GM10248 (cell line): ENCODE results near the gene RASSF1.
"Not testable (repeated sequence)": the region's sequence is repeated elsewhere in the genome, so short reads cannot be mapped to it uniquely, and the experiment has no call there.

Experiments
- CTCF ChIA-PET: fragments of 300-600 bp; sonication (Branson Sonifier 250); formaldehyde crosslinking; extraction: SDS; loops from one replicate; lab custom pipeline; 2021; ENCODE audit warnings: antibody characterized with exemption; lab: Yijun Ruan, JAX
- POLR2A ChIA-PET: fragments of 350-650 bp; sonication (Branson Sonifier 250); formaldehyde crosslinking; extraction: SDS; loops from one replicate; lab custom pipeline; 2020; ENCODE audit warnings: antibody characterized with exemption; lab: Yijun Ruan, JAX
- DNase-seq: peaks from one replicate; pipeline ENCODE4 v3.0.0; 2012; ENCODE audit errors: extremely low spot score
- CTCF ChIP-seq: IDR thresholded peaks from 2 replicates; pipeline ENCODE4 v1.5.1; 2012; ENCODE audit warnings: mild to moderate bottlenecking, low read depth; ENCODE audit errors: extremely low read depth, missing control alignments, control extremely low read depth

The RASSF1 gene

GRCh38 chr3:50289130-50289529, 51.5 kb downstream of the RASSF1 start:
- ChIA-PET CTCF (interaction anchor here (1.0 to 1.8 kb wide), 6 partner anchors 10 to 63 kb away, joined by 3 to 6 read pairs (median 4); partner anchors contain the start of gene LSMEM2), POLR2A (interaction anchor here (0.6 kb wide), 1 partner anchor 8 kb away, joined by 10 read pairs; no protein-coding TSS in a partner anchor)
- no peak for TF ChIP-seq CTCF
- DNase-seq = no peak

GRCh38 chr3:50288387-50289007, 52.1 kb downstream of the RASSF1 start:
- POLR2A ChIA-PET = no interaction called here
- no peak for TF ChIP-seq CTCF

GRCh38 chr3:50287262-50287661, 53.4 kb downstream of the RASSF1 start:
- no peak for TF ChIP-seq CTCF
- POLR2A ChIA-PET = no interaction called here
- CTCF ChIA-PET = interaction anchor here (1.2 to 1.6 kb wide), 3 partner anchors 12 to 41 kb away, joined by 3 to 5 read pairs (median 4); partner anchors contain the start of genes HYAL3 and NAA80
- DNase-seq = no peak

More at GRCh38 chr3:50288387-50289007, 52.1 kb downstream of the RASSF1 start:
- CTCF ChIA-PET = interaction anchor here (0.9 to 1.8 kb wide), 6 partner anchors 9 to 62 kb away, joined by 3 to 6 read pairs (median 4); partner anchors contain the start of gene LSMEM2
- DNase-seq = no peak

GRCh38 chr3:50286322-50287227, 54.1 kb downstream of the RASSF1 start:
- ChIA-PET CTCF (interaction anchor here (1.2 to 1.6 kb wide), 3 partner anchors 12 to 40 kb away, joined by 3 to 5 read pairs (median 4); partner anchors contain the start of genes HYAL3 and NAA80), POLR2A (no interaction called here)
- no peak for DNase-seq
- no peak for TF ChIP-seq CTCF

- CTCF ChIA-PET = interaction anchor here (1.0 to 3.2 kb wide), 3 partner anchors 10 to 38 kb away, joined by 3 to 18 read pairs (median 5); partner anchors contain the start of genes HYAL3 and NAA80
- POLR2A ChIA-PET = interaction anchor here (1.0 kb wide), 1 partner anchor 37 kb away, joined by 9 read pairs; no protein-coding TSS in a partner anchor
- DNase-seq = not testable (repeated sequence)
Measured at GRCh38 chr3:50284121-50284520, 56.5 kb downstream of the RASSF1 start.
